CD14-positive monocyte (primary cell): ENCODE results near the gene CMSS1. TPM values are rescaled to one million over a fixed set of nuclear protein-coding genes. Genes with fewer than 3 reads are reported as not detected.

Source experiments
- DNase-seq, 3 donors: peaks; one replicate each; pipeline ENCODE4 v3.0.0-alpha.2; 2011 to 2022
- H2AFZ ChIP-seq: 2 replicates; pipeline ENCODE4 v1.6.0; 2012; ENCODE audit warnings: mild to moderate bottlenecking, low read depth, low read length, inconsistent platforms; ENCODE audit not compliant: insufficient read depth, poor library complexity, severe bottlenecking
- H3K27ac ChIP-seq, 2 donors: 1 replicate in 1 of 2; 2 replicates in 1 of 2; pipeline ENCODE4 v1.5.1; 2012 to 2013; ENCODE audit warnings: low read length in 2 of 2, control low read depth in 1 of 2, inconsistent platforms in 1 of 2, low read depth in 1 of 2, mild to moderate bottlenecking in 1 of 2
- H3K27me3 ChIP-seq, 2 donors: one replicate each; pipeline versions ENCODE4 v1.6.0 to v1.6.1; 2011 to 2013; ENCODE audit warnings: low read length in 2 of 2; ENCODE audit not compliant: control insufficient read depth in 2 of 2, insufficient read depth in 2 of 2
- H3K36me3 ChIP-seq, 2 donors: replicated peaks in 1 of 2; 1 replicate in 1 of 2; 2 replicates in 1 of 2; pipeline versions ENCODE4 v1.5.1 to v1.6.1; 2012 to 2013; ENCODE audit warnings: low read length in 2 of 2, control low read depth in 1 of 2, inconsistent platforms in 1 of 2, mild to moderate bottlenecking in 1 of 2; ENCODE audit not compliant: insufficient read depth in 2 of 2, control insufficient read depth in 1 of 2
- H3K4me1 ChIP-seq, 2 donors: 1 replicate in 1 of 2; 2 replicates in 1 of 2; pipeline versions ENCODE4 v1.5.1 to v1.6.1; 2012 to 2013; ENCODE audit warnings: low read length in 2 of 2, control low read depth in 1 of 2, inconsistent platforms in 1 of 2, mild to moderate bottlenecking in 1 of 2, moderate library complexity in 1 of 2; ENCODE audit not compliant: insufficient read depth in 2 of 2, control insufficient read depth in 1 of 2
- H3K4me2 ChIP-seq: replicated peaks from 2 replicates; pipeline ENCODE3; 2012; ENCODE audit warnings: low read length, moderate library complexity, mild to moderate bottlenecking; ENCODE audit not compliant: poor library complexity, severe bottlenecking; ENCODE audit errors: extremely low read depth
- H3K4me3 ChIP-seq, 3 experiments: fragments of 200-600 bp in 1 of 3; sonication (generic) in 1 of 3; replicated peaks in 1 of 3; 1 replicate in 2 of 3; 2 replicates in 1 of 3; pipeline ENCODE4 v1.5.1; 2011 to 2013; ENCODE audit warnings: low read length in 3 of 3, mild to moderate bottlenecking in 3 of 3, control low read depth in 2 of 3, low read depth in 2 of 3, inconsistent platforms in 1 of 3, moderate library complexity in 1 of 3
- H3K79me2 ChIP-seq: 2 replicates; pipeline ENCODE4 v1.6.0; 2012; ENCODE audit warnings: mild to moderate bottlenecking, control low read depth, inconsistent platforms, low read length, moderate library complexity; ENCODE audit not compliant: insufficient read depth
- H3K9ac ChIP-seq: 2 replicates; pipeline ENCODE4 v1.6.0; 2017; ENCODE audit warnings: low read length, mild to moderate bottlenecking; ENCODE audit not compliant: insufficient read depth, poor library complexity, severe bottlenecking
- H3K9me3 ChIP-seq, 2 donors: replicated peaks in 1 of 2; 1 replicate in 1 of 2; 2 replicates in 1 of 2; pipeline versions ENCODE4 v1.5.1 to v1.6.1; 2012 to 2013; ENCODE audit warnings: low read length in 2 of 2, control low read depth in 1 of 2; ENCODE audit not compliant: control insufficient read depth in 1 of 2, insufficient read depth in 1 of 2
- H4K20me1 ChIP-seq: 2 replicates; pipeline ENCODE4 v1.6.0; 2012; ENCODE audit warnings: mild to moderate bottlenecking, low read length, control low read depth, moderate library complexity; ENCODE audit not compliant: insufficient read depth
- H3K27ac Mint-ChIP-seq, 7 donors: one replicate each; pipeline ENCODE4 v1.8.0; 2020; ENCODE audit warnings: mild to moderate bottlenecking in 7 of 7, mixed read lengths in 7 of 7, moderate library complexity in 6 of 7, inconsistent platforms in 2 of 7
- H3K27me3 Mint-ChIP-seq, 3 donors: one replicate each; pipeline ENCODE4 v1.8.0; 2021 to 2022; ENCODE audit warnings: low read depth in 3 of 3, mild to moderate bottlenecking in 3 of 3, mixed read lengths in 3 of 3, moderate library complexity in 3 of 3, inconsistent platforms in 1 of 3
- H3K36me3 Mint-ChIP-seq, 2 donors: one replicate each; pipeline ENCODE4 v1.8.0; 2020; ENCODE audit warnings: mixed read lengths in 2 of 2, inconsistent platforms in 1 of 2, mild to moderate bottlenecking in 1 of 2
- H3K4me1 Mint-ChIP-seq: one replicate; pipeline ENCODE4 v1.8.0; 2020; ENCODE audit warnings: mild to moderate bottlenecking, mixed read lengths
- H3K4me3 Mint-ChIP-seq, 2 donors: one replicate each; pipeline ENCODE4 v1.8.0; 2020; ENCODE audit warnings: mild to moderate bottlenecking in 2 of 2, mixed read lengths in 2 of 2, moderate library complexity in 1 of 2
- H3K9me3 Mint-ChIP-seq, 7 donors: one replicate each; pipeline ENCODE4 v1.8.0; 2020 to 2022; ENCODE audit warnings: mixed read lengths in 7 of 7, mild to moderate bottlenecking in 6 of 7, moderate library complexity in 6 of 7, inconsistent platforms in 2 of 7
- WGBS: methylation state at CpG from one replicate; pipeline ENCODE4 v1.1.5; 2013; ENCODE audit warnings: missing lambda C conversion rate; ENCODE audit not compliant: insufficient coverage; 5-methylcytosine and 5-hydroxymethylcytosine counted together
- intact Hi-C, 2 donors: fragments of 100-400 bp; cut with micrococcal nuclease; formaldehyde crosslinking; loops; one replicate each; pipeline versions ENCODE4 v1.15.0 to v1.15.1; 2023
- polyA plus RNA-seq, 3 donors: library from polyadenylated mRNA; depleted of rRNA in 1 of 3; unstranded in 2 of 3; stranded (reverse) in 1 of 3; fragments of 300-500 nt in 2 of 3; fragments of >200 nt in 1 of 3; fragmentation: Illumina TruSeq in 2 of 3; gene quantifications; 1 replicate in 2 of 3; 2 replicates in 1 of 3; pipeline ENCODE4 v1.2.3, GENCODE V29; 2012 to 2021
- TF ChIP-seq, protein P1 (sequence below): fragments of 200-600 bp; IDR thresholded peaks from one replicate; pipeline ENCODE4 v1.8.0; 2022; ENCODE audit warnings: antibody characterized with exemption, mild to moderate bottlenecking

CMSS1 gene
- polyA plus RNA-seq, 3 donors: 1.1 to 3.6 (median 2.2) TPM

DNA sequence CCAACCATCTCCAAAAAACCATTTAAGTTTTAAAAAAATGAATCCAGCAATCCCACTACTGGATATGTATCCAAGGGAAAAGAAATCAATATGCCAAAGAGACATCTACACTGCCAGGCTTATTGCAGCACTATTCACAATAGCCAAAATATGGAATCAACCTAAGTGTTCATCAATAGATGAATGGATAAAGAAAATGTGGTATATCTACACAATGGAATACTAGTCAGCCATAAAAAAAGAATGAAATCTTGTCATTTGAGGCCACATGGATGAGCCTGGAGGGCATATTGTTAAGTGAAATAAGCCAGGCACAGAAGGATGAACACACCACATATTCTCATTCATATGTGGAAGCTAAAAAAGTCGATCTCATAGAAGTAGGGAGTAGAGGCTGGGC is 160.6 kb downstream of the CMSS1 start:
- WGBS: no CpG with 5 or more reads among the region's 1 CpG
- Histone ChIP-seq H3K27me3 (no peaks in the 10 kb centered on the region), H4K20me1 (no peaks in the 10 kb centered on the region), H3K27ac (no peak overlapping the region), H3K36me3 (no peaks in the 10 kb centered on the region), H3K9me3 (no peaks in the 10 kb centered on the region), H3K4me3 (no peak overlapping the region), H3K9ac (no peak overlapping the region), H3K4me1 (no peaks in the 10 kb centered on the region), H2AFZ (no peak overlapping the region), H3K4me2 (no peak overlapping the region), H3K79me2 (no peaks in the 10 kb centered on the region)
- Mint-ChIP-seq H3K4me1 (no peaks in the 10 kb centered on the region), H3K27me3 (peaks cover 0 to 1% (median 1%) of the 10 kb centered on the region in 3 donors), H3K27ac (no peak overlapping the region), H3K36me3 (no peaks in the 10 kb centered on the region), H3K4me3 (no peak overlapping the region), H3K9me3 (peaks cover 0 to 3% (median 0%) of the 10 kb centered on the region in 7 donors)
- intact Hi-C loops: no loop called here
- DNase-seq: no peak
- TF ChIP-seq, protein P1, sequence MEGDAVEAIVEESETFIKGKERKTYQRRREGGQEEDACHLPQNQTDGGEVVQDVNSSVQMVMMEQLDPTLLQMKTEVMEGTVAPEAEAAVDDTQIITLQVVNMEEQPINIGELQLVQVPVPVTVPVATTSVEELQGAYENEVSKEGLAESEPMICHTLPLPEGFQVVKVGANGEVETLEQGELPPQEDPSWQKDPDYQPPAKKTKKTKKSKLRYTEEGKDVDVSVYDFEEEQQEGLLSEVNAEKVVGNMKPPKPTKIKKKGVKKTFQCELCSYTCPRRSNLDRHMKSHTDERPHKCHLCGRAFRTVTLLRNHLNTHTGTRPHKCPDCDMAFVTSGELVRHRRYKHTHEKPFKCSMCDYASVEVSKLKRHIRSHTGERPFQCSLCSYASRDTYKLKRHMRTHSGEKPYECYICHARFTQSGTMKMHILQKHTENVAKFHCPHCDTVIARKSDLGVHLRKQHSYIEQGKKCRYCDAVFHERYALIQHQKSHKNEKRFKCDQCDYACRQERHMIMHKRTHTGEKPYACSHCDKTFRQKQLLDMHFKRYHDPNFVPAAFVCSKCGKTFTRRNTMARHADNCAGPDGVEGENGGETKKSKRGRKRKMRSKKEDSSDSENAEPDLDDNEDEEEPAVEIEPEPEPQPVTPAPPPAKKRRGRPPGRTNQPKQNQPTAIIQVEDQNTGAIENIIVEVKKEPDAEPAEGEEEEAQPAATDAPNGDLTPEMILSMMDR: no peak

DNA sequence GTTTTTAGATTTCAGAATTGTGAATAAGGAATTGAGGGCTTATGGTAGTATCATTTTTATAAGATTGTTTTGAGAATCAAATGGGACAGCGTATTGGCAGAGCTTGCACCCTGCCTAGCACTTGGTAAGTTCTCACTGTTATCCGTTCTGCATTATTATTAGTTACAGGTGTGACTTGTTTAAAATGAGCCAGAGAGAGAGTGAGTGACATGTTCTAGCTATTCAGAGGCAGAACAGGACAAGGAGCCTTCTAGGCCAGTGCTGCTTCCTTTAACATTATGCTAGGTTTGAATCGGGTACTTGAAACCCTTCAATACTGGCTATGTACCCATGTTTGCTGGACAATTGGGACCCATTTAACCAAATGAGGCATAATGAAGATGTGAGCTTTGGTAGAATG is 162.9 kb downstream of the CMSS1 start:
- Histone ChIP-seq H3K79me2 (no peaks in the 10 kb centered on the region), H3K27me3 (no peaks in the 10 kb centered on the region), H3K9ac (no peak overlapping the region), H4K20me1 (no peaks in the 10 kb centered on the region), H3K4me2 (no peak overlapping the region), H3K9me3 (no peaks in the 10 kb centered on the region), H3K4me3 (no peak overlapping the region), H3K36me3 (no peaks in the 10 kb centered on the region), H3K4me1 (no peaks in the 10 kb centered on the region), H2AFZ (no peak overlapping the region), H3K27ac (no peak overlapping the region)
- no peak for DNase-seq
- intact Hi-C loops: no loop called here
- no peaks in the 10 kb centered on the region for H3K36me3 Mint-ChIP-seq
- no peaks in the 10 kb centered on the region for H3K4me1 Mint-ChIP-seq
- peaks cover 0 to 3% (median 0%) of the 10 kb centered on the region in 7 donors for H3K9me3 Mint-ChIP-seq
- TF ChIP-seq, protein P1: no peak
- H3K27ac Mint-ChIP-seq: no peak overlapping the region
- 100% methylated on average over 2 of the region's 3 CpGs for WGBS
- H3K4me3 Mint-ChIP-seq: no peak overlapping the region
- H3K27me3 Mint-ChIP-seq: peaks cover 0 to 1% (median 1%) of the 10 kb centered on the region in 3 donors
